ENCODE results near the gene ACADVL. TPM values are rescaled to one million over a fixed set of nuclear protein-coding genes. Genes with fewer than 3 reads are reported as not detected.

The ACADVL gene
- polyA plus RNA-seq, 3 donors, result 152 to 1,231 (median 154) TPM

DNA sequence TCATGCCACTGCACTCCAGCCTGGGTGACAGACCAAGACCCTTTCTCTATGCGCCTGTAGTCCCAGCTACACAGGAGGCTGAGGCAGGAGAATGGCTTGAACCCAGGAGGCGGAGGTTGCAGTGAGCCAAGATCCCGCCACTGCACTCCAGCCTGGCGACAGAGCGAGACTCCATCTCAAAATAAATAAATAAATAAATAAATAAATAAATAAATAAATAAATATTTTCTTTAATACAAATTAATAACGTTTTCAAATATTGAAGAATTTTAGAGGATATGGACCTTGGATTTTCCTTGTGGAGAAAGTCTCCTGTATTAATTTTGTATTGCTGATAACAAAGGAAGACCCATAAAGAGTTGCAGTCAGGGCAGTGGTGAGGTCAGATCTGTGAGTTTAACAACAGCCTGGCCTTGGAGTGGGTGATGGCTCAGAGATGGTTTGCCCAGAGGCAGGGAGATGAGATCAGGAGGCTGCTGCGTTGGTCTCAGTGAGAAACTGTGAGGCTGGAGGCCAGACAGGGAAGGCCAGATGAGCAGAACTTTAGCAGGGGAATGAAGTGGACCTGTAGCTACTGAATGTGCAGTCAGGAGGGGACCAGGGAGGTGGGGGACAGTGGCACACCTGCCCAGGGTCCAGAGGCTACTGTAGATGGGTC lies 36.2 kb upstream of the ACADVL start:
- H3K79me2 ChIP-seq (ENCODE audit: insufficient read depth, low read length), result no peaks in the 10 kb centered on the region
- H3K36me3 ChIP-seq (replicated peaks in 1 of 2; ENCODE audit: control insufficient read depth in 1 of 2, insufficient read depth in 2 of 2, low read length in 2 of 2), result no peaks in the 10 kb centered on the region
- peaks cover 0 to 2% (median 0%) of the 10 kb centered on the region in 7 donors for H3K9me3 Mint-ChIP-seq
- peaks cover under 1 to 3% of the 10 kb centered on the region in 2 donors for H3K36me3 Mint-ChIP-seq
- no peak overlapping the region for H3K4me3 ChIP-seq (replicated peaks in 1 of 3; ENCODE audit: low read depth in 2 of 3, low read length in 3 of 3)
- no peak overlapping the region for H3K9ac ChIP-seq (ENCODE audit: insufficient read depth, low read length, poor library complexity, severe bottlenecking)
- no peaks in the 10 kb centered on the region for H3K9me3 ChIP-seq (replicated peaks in 1 of 2; ENCODE audit: control insufficient read depth in 1 of 2, insufficient read depth in 1 of 2, low read length in 2 of 2)
- 64% methylated on average over 2 of the region's 7 CpGs for WGBS (ENCODE audit: insufficient coverage)
- H3K4me1 Mint-ChIP-seq, result peaks cover 22% of the 10 kb centered on the region
- H3K4me2 ChIP-seq (replicated peaks; ENCODE audit: extremely low read depth, low read length, poor library complexity, severe bottlenecking), result no peak overlapping the region
- H3K4me1 ChIP-seq (ENCODE audit: control insufficient read depth in 1 of 2, insufficient read depth in 2 of 2, low read length in 2 of 2), result peaks cover 12 to 13% of the 10 kb centered on the region in 2 donors
- H3K27ac Mint-ChIP-seq, result peak overlapping the region in 2 of 7 donors; percentile 30 to 54
- peaks cover 5 to 9% (median 8%) of the 10 kb centered on the region in 3 donors for H3K27me3 Mint-ChIP-seq (ENCODE audit: low read depth in 3 of 3)
- no peak for DNase-seq
- intact Hi-C loops (cut with micrococcal nuclease), result no loop called here
- H3K4me3 Mint-ChIP-seq, result no peak overlapping the region
- H3K27ac ChIP-seq (ENCODE audit: low read depth in 1 of 2, low read length in 2 of 2), result no peak overlapping the region
- no peak overlapping the region for H2AFZ ChIP-seq (ENCODE audit: insufficient read depth, low read depth, low read length, poor library complexity, severe bottlenecking)
- no peaks in the 10 kb centered on the region for H4K20me1 ChIP-seq (ENCODE audit: insufficient read depth, low read length)
- TF ChIP-seq, protein P1, sequence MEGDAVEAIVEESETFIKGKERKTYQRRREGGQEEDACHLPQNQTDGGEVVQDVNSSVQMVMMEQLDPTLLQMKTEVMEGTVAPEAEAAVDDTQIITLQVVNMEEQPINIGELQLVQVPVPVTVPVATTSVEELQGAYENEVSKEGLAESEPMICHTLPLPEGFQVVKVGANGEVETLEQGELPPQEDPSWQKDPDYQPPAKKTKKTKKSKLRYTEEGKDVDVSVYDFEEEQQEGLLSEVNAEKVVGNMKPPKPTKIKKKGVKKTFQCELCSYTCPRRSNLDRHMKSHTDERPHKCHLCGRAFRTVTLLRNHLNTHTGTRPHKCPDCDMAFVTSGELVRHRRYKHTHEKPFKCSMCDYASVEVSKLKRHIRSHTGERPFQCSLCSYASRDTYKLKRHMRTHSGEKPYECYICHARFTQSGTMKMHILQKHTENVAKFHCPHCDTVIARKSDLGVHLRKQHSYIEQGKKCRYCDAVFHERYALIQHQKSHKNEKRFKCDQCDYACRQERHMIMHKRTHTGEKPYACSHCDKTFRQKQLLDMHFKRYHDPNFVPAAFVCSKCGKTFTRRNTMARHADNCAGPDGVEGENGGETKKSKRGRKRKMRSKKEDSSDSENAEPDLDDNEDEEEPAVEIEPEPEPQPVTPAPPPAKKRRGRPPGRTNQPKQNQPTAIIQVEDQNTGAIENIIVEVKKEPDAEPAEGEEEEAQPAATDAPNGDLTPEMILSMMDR (IDR thresholded peaks at IDR 0.05), result no peak
- H3K27me3 ChIP-seq (ENCODE audit: control insufficient read depth in 2 of 2, insufficient read depth in 2 of 2, low read length in 2 of 2), result peaks cover 0 to 3% of the 10 kb centered on the region in 2 donors

DNA sequence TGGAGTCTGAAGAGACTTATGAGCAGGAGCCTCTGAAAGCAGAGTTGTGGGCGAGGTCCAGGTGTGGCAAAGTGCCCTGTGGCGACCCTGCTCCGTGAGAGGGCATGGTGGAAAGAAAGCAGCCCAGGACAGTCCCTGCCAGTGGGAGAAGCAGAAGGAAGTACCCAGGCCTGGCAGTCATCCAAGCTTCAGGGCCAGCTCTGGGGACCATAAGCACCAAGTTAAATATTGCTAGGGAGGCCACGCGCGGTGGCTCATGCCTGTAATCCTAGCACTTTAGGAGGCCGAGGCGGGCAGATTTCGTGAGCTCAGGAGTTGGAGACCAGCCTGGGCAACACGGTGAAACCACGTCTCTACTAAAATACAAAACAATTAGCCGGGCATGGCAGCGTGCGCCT lies 35.6 kb upstream of the ACADVL start:
- H3K27ac ChIP-seq (ENCODE audit: low read depth in 1 of 2, low read length in 2 of 2), result no peak overlapping the region
- peaks cover 5 to 6% of the 10 kb centered on the region in 2 donors for H3K36me3 Mint-ChIP-seq
- no peaks in the 10 kb centered on the region for H3K27me3 ChIP-seq (ENCODE audit: control insufficient read depth in 2 of 2, insufficient read depth in 2 of 2, low read length in 2 of 2)
- intact Hi-C loops (cut with micrococcal nuclease), result no loop called here
- 2% methylated on average over 3 of the region's 14 CpGs for WGBS (ENCODE audit: insufficient coverage)
- no peaks in the 10 kb centered on the region for H4K20me1 ChIP-seq (ENCODE audit: insufficient read depth, low read length)
- peaks cover 12 to 13% of the 10 kb centered on the region in 2 donors for H3K4me1 ChIP-seq (ENCODE audit: control insufficient read depth in 1 of 2, insufficient read depth in 2 of 2, low read length in 2 of 2)
- peaks cover 0 to 2% (median 0%) of the 10 kb centered on the region in 7 donors for H3K9me3 Mint-ChIP-seq
- no peak overlapping the region for H2AFZ ChIP-seq (ENCODE audit: insufficient read depth, low read depth, low read length, poor library complexity, severe bottlenecking)
- H3K9me3 ChIP-seq (replicated peaks in 1 of 2; ENCODE audit: control insufficient read depth in 1 of 2, insufficient read depth in 1 of 2, low read length in 2 of 2), result no peaks in the 10 kb centered on the region
- no peak overlapping the region for H3K4me3 Mint-ChIP-seq
- TF ChIP-seq, protein P1 (IDR thresholded peaks at IDR 0.05), result no peak
- no peak overlapping the region for H3K9ac ChIP-seq (ENCODE audit: insufficient read depth, low read length, poor library complexity, severe bottlenecking)
- peak; percentile 36 to 54 (median 52) for DNase-seq
- peaks cover 2 to 4% (median 4%) of the 10 kb centered on the region in 3 donors for H3K27me3 Mint-ChIP-seq (ENCODE audit: low read depth in 3 of 3)
- H3K4me3 ChIP-seq (replicated peaks in 1 of 3; ENCODE audit: low read depth in 2 of 3, low read length in 3 of 3), result no peak overlapping the region
- H3K4me1 Mint-ChIP-seq, result peaks cover 22% of the 10 kb centered on the region
- H3K79me2 ChIP-seq (ENCODE audit: insufficient read depth, low read length), result no peaks in the 10 kb centered on the region
- peak overlapping the region in 3 of 7 donors; percentile 30 to 58 (median 54) for H3K27ac Mint-ChIP-seq
- H3K4me2 ChIP-seq (replicated peaks; ENCODE audit: extremely low read depth, low read length, poor library complexity, severe bottlenecking), result no peak overlapping the region
- no peaks in the 10 kb centered on the region for H3K36me3 ChIP-seq (replicated peaks in 1 of 2; ENCODE audit: control insufficient read depth in 1 of 2, insufficient read depth in 2 of 2, low read length in 2 of 2)

All from CD14-positive monocyte (primary cell).